CD4-positive, alpha-beta T cell treated with Interleukin-1 beta for 1 hour (primary cell): Measurements from ENCODE around the gene ATP7A.
"Not testable (repeated sequence)": the region's sequence is repeated elsewhere in the genome, so short reads cannot be mapped to it uniquely, and the experiment has no call there.

Experiments
- DNase-seq, 2 donors: peaks; one replicate each; pipeline ENCODE4 v3.0.0-alpha.2; 2020 to 2022

ATP7A gene

GRCh38 chrX:77910108-77910840, at the start of gene ATP7A:
Gene ATP7A (plus strand): TSS chrX:77910693. CDS start chrX:77971642, 60,949 bp downstream.
- DNase-seq = peak; percentile 93 to 95

- no peak for DNase-seq
Measured at GRCh38 chrX:77875372-77875771, 35.1 kb upstream of the ATP7A start.

GRCh38 chrX:77881418-77881817, 29.1 kb upstream of the ATP7A start:
- not testable (repeated sequence) for DNase-seq

GRCh38 chrX:77892887-77893286, 17.6 kb upstream of the ATP7A start:
- no peak for DNase-seq

GRCh38 chrX:77893713-77894112, 16.8 kb upstream of the ATP7A start:
- DNase-seq = no peak

GRCh38 chrX:77894921-77895886, 15.3 kb upstream of the ATP7A start, which contains the start of gene MAGT1:
Gene MAGT1 (minus strand): TSS chrX:77895435. CDS start chrX:77895410, 25 bp downstream.
- DNase-seq = peak; percentile 95 to 97

GRCh38 chrX:77899081-77899828, 11.2 kb upstream of the ATP7A start, which contains the start of gene COX7B:
Gene COX7B (plus strand): TSS chrX:77899468. CDS start chrX:77899554, 86 bp downstream.
- peak; percentile 83 to 93 for DNase-seq

GRCh38 chrX:77900688-77901087, 9.8 kb upstream of the ATP7A start:
- DNase-seq = no peak

GRCh38 chrX:77901506-77901905, 9.0 kb upstream of the ATP7A start:
- DNase-seq = no peak

GRCh38 chrX:77917294-77917933, 6.9 kb downstream of the ATP7A start:
- no peak for DNase-seq

GRCh38 chrX:77918568-77918967, 8.1 kb downstream of the ATP7A start:
- DNase-seq = no peak

- DNase-seq = not testable (repeated sequence)
Measured at GRCh38 chrX:77919370-77919769, 8.9 kb downstream of the ATP7A start.

- DNase-seq = no peak
Measured at GRCh38 chrX:77922787-77923186, 12.3 kb downstream of the ATP7A start.

GRCh38 chrX:77924320-77924859, 13.9 kb downstream of the ATP7A start:
- no peak for DNase-seq

GRCh38 chrX:77925764-77926163, 15.3 kb downstream of the ATP7A start:
- no peak for DNase-seq

- DNase-seq = no peak
Measured at GRCh38 chrX:77930581-77930980, 20.1 kb downstream of the ATP7A start.

- no peak for DNase-seq
Measured at GRCh38 chrX:77935886-77936285, 25.4 kb downstream of the ATP7A start.

GRCh38 chrX:77936299-77936698, 25.8 kb downstream of the ATP7A start:
- no peak for DNase-seq

GRCh38 chrX:77937291-77937690, 26.8 kb downstream of the ATP7A start:
- DNase-seq = no peak

GRCh38 chrX:77938083-77938680, 27.7 kb downstream of the ATP7A start:
- DNase-seq = no peak

- not testable (repeated sequence) for DNase-seq
Measured at GRCh38 chrX:77945031-77945430, 34.5 kb downstream of the ATP7A start.
